Urothelium cell line (cell line): ENCODE results near the gene ZC3H8.
A peak's percentile ranks its signal among the peaks of the same experiment; 100 is the strongest.
"Not testable (repeated sequence)": the region's sequence is repeated elsewhere in the genome, so short reads cannot be mapped to it uniquely, and the experiment has no call there.

Experiments used
- DNase-seq: peaks from one replicate; pipeline ENCODE4 v3.0.0; 2011; ENCODE audit warnings: low spot score, mixed read lengths
- FAIRE-seq: peaks from 2 replicates; lab custom pipeline; 2011; peaks lifted over from hg19 to GRCh38; lab: Jason Lieb, UNC

ZC3H8 gene

GRCh38 chr2:112260295-112260625, 5.4 kb upstream of the ZC3H8 start:
- FAIRE-seq (no peak), DNase-seq (no peak)

- peak; percentile 92 for FAIRE-seq
Observed at GRCh38 chr2:112259509-112260294, 4.9 kb upstream of the ZC3H8 start.

GRCh38 chr2:112257575-112257974, 2.7 kb upstream of the ZC3H8 start:
- DNase-seq, result no peak
- no peak for FAIRE-seq

More at GRCh38 chr2:112259509-112260294, 4.9 kb upstream of the ZC3H8 start:
- DNase-seq, result peak; percentile 81

GRCh38 chr2:112256654-112257053, 1.8 kb upstream of the ZC3H8 start:
- no peak for FAIRE-seq
- DNase-seq, result no peak

- DNase-seq (no peak), FAIRE-seq (no peak)
Observed at GRCh38 chr2:112255875-112256274, 1.0 kb upstream of the ZC3H8 start.

- FAIRE-seq (no peak), DNase-seq (no peak)
Observed at GRCh38 chr2:112253261-112253815, 1.5 kb downstream of the ZC3H8 start.

- FAIRE-seq, result peak; percentile 81
- DNase-seq, result no peak
Observed at GRCh38 chr2:112251271-112251670, 3.6 kb downstream of the ZC3H8 start.

- DNase-seq (no peak), FAIRE-seq (no peak)
Observed at GRCh38 chr2:112244854-112245253, 10.0 kb downstream of the ZC3H8 start.

- no peak for DNase-seq
- no peak for FAIRE-seq
Observed at GRCh38 chr2:112243233-112243632, 11.6 kb downstream of the ZC3H8 start.

GRCh38 chr2:112242384-112242783, 12.5 kb downstream of the ZC3H8 start:
- DNase-seq (no peak), FAIRE-seq (no peak)

- DNase-seq, result no peak
- FAIRE-seq, result peak; percentile 20
Observed at GRCh38 chr2:112239862-112240261, 15.0 kb downstream of the ZC3H8 start.

GRCh38 chr2:112230371-112230770, 24.5 kb downstream of the ZC3H8 start:
- DNase-seq (no peak), FAIRE-seq (no peak)

- DNase-seq, result peak; percentile 22
- FAIRE-seq, result no peak
Observed at GRCh38 chr2:112229348-112229747, 25.5 kb downstream of the ZC3H8 start.

- FAIRE-seq (no peak), DNase-seq (no peak)
Observed at GRCh38 chr2:112220831-112221230, 34.0 kb downstream of the ZC3H8 start.

- FAIRE-seq, result no peak
- no peak for DNase-seq
Observed at GRCh38 chr2:112220186-112220585, 34.7 kb downstream of the ZC3H8 start.

- no peak for FAIRE-seq
Observed at GRCh38 chr2:112217854-112218253, 37.0 kb downstream of the ZC3H8 start.

GRCh38 chr2:112216167-112216566, 38.7 kb downstream of the ZC3H8 start:
- FAIRE-seq (no peak), DNase-seq (no peak)

More at GRCh38 chr2:112217854-112218253, 37.0 kb downstream of the ZC3H8 start:
- DNase-seq, result no peak

- not testable (repeated sequence) for DNase-seq, FAIRE-seq
Observed at GRCh38 chr2:112207905-112208304, 46.9 kb downstream of the ZC3H8 start.

- FAIRE-seq, result no peak
- no peak for DNase-seq
Observed at GRCh38 chr2:112204411-112204810, 50.4 kb downstream of the ZC3H8 start.

- FAIRE-seq (no peak), DNase-seq (no peak)
Observed at GRCh38 chr2:112201696-112202430, 53.0 kb downstream of the ZC3H8 start.

- no peak for DNase-seq
- peak; percentile 30 for FAIRE-seq
Observed at GRCh38 chr2:112199188-112199587, 55.7 kb downstream of the ZC3H8 start.

GRCh38 chr2:112198780-112199179, 56.1 kb downstream of the ZC3H8 start:
- FAIRE-seq (no peak), DNase-seq (no peak)
